Mammary epithelial cell (primary cell): ENCODE results near the gene TAF6.

Source experiments
- CTCF ChIP-seq, 2 donors: IDR thresholded peaks in 1 of 2; conservative IDR thresholded peaks in 1 of 2; 2 replicates each; pipeline ENCODE4 v1.5.1; 2011 to 2012; ENCODE audit warnings: inconsistent platforms in 2 of 2, low read length in 2 of 2, mild to moderate bottlenecking in 2 of 2, control low read depth in 1 of 2, low read depth in 1 of 2; ENCODE audit not compliant: insufficient read depth in 1 of 2; ENCODE audit errors: extremely low read depth in 1 of 2
- EZH2 ChIP-seq: IDR thresholded peaks from 2 replicates; pipeline ENCODE4 v1.6.1; 2012; ENCODE audit warnings: low read length, inconsistent platforms, borderline replicate concordance

- TF ChIP-seq CTCF (conservative IDR thresholded peaks at IDR 0.05 in 1 of 2, IDR thresholded peaks at IDR 0.05 in 1 of 2; ENCODE audit: extremely low read depth in 1 of 2, insufficient read depth in 1 of 2, low read depth in 1 of 2, low read length in 2 of 2) (no peak), EZH2 (no peak)
Measured at GRCh38 chr7:100085515-100085914, 33.6 kb downstream of the TAF6 start.
